Activated CD8-positive, alpha-beta memory T cell treated with anti-CD3 and anti-CD28 coated beads, Interleukin-2, amount 50 U/mL, for 48 hours (primary cell): ENCODE results near the gene UQCR11.
A peak's percentile ranks its signal among the peaks of the same experiment; 100 is the strongest.

Source experiments
- DNase-seq: peaks from one replicate; pipeline ENCODE4 v3.0.0-alpha.2; 2020

Gene UQCR11

GRCh38 chr19:1613808-1614570, 8.7 kb upstream of the UQCR11 start:
- no peak for DNase-seq

- no peak for DNase-seq
Observed at GRCh38 chr19:1613146-1613545, 7.9 kb upstream of the UQCR11 start.

- no peak for DNase-seq
Observed at GRCh38 chr19:1612114-1613086, 7.1 kb upstream of the UQCR11 start.

GRCh38 chr19:1611353-1611752, 6.1 kb upstream of the UQCR11 start:
- DNase-seq = no peak

GRCh38 chr19:1610579-1610978, 5.3 kb upstream of the UQCR11 start:
- no peak for DNase-seq

GRCh38 chr19:1609680-1610474, 4.6 kb upstream of the UQCR11 start:
- DNase-seq = no peak

- DNase-seq = no peak
Observed at GRCh38 chr19:1609103-1609396, 3.8 kb upstream of the UQCR11 start.

GRCh38 chr19:1608359-1609102, 3.3 kb upstream of the UQCR11 start:
- no peak for DNase-seq

- DNase-seq = no peak
Observed at GRCh38 chr19:1606138-1606651, 933 bp upstream of the UQCR11 start.

GRCh38 chr19:1602091-1602707, 3.1 kb downstream of the UQCR11 start:
- DNase-seq = no peak

- no peak for DNase-seq
Observed at GRCh38 chr19:1601613-1602064, 3.6 kb downstream of the UQCR11 start.

- DNase-seq = no peak
Observed at GRCh38 chr19:1599460-1599846, 5.8 kb downstream of the UQCR11 start.

- no peak for DNase-seq
Observed at GRCh38 chr19:1598777-1599459, 6.3 kb downstream of the UQCR11 start.

GRCh38 chr19:1593501-1593772, 11.8 kb downstream of the UQCR11 start:
- no peak for DNase-seq

GRCh38 chr19:1592755-1593500, 12.3 kb downstream of the UQCR11 start, which contains the start of gene MBD3:
Gene MBD3, minus strand, starts transcription at chr19:1592865. Its CDS starts 234 bp downstream, at chr19:1592631.
- peak; percentile 93 for DNase-seq

GRCh38 chr19:1592024-1592754, 13.1 kb downstream of the UQCR11 start:
- DNase-seq = peak; percentile 92

- peak; percentile 68 for DNase-seq
Observed at GRCh38 chr19:1591421-1592023, 13.7 kb downstream of the UQCR11 start.

GRCh38 chr19:1590641-1591397, 14.4 kb downstream of the UQCR11 start:
- DNase-seq = peak; percentile 74

- no peak for DNase-seq
Observed at GRCh38 chr19:1587872-1588271, 17.4 kb downstream of the UQCR11 start.
